Measurements from ENCODE around the gene DENR. TPM values are rescaled to one million over a fixed set of nuclear protein-coding genes. Genes with fewer than 3 reads are reported as not detected.

DENR gene
- total and polyA plus RNA-seq, 2 of the 8 experiments (the other 6 are each of a cell fraction or from before 2014, with no cell fraction given): 26.9 to 84.0 TPM

- no peak overlapping the region for H3K9ac ChIP-seq (replicated peaks in 1 of 4; ENCODE audit: extremely low read depth in 1 of 4, low read depth in 3 of 4, low read length in 3 of 4)
- H3K14ac ChIP-seq (ENCODE audit: insufficient read length): no peak overlapping the region
- H3K27ac ChIP-seq (ENCODE audit: low read depth, low read length): no peak overlapping the region
- no peak overlapping the region for H2BK12ac ChIP-seq (ENCODE audit: low read depth, low read length)
- H2BK5ac ChIP-seq (ENCODE audit: low read depth, low read length): no peak overlapping the region
- no peak overlapping the region for H2AK5ac ChIP-seq (ENCODE audit: low read depth, low read length)
- H2BK20ac ChIP-seq (ENCODE audit: low read length): 0 out of 2 replicates have a peak overlapping the region, but pooled peaks have one; percentile 64
- no peaks in the 10 kb centered on the region for H3K36me3 ChIP-seq (ENCODE audit: control insufficient read depth in 2 of 4, insufficient read depth in 4 of 4, low read length in 3 of 4)
- no peak overlapping the region for H3K4ac ChIP-seq (replicated peaks; ENCODE audit: insufficient read length, low read depth, low read length)
- H3K23me2 ChIP-seq (ENCODE audit: low read depth, low read length): no peaks in the 10 kb centered on the region
- no peak overlapping the region for H4K8ac ChIP-seq (ENCODE audit: extremely low read depth, insufficient read depth, low read length)
- H3K27me3 ChIP-seq (replicated peaks in 1 of 4; ENCODE audit: control insufficient read depth in 3 of 4, extremely low read depth in 1 of 4, insufficient read depth in 3 of 4, low read length in 3 of 4): no peaks in the 10 kb centered on the region
- POLR2A ChIA-PET (ENCODE audit: partially characterized antibody): no interaction called here
- no peak overlapping the region for H4K91ac ChIP-seq (replicated peaks; ENCODE audit: insufficient read length, low read length)
- H3K4me3 ChIP-seq (ENCODE audit: extremely low read depth in 1 of 4, insufficient read depth in 2 of 4, low read depth in 3 of 4, low read length in 4 of 4): no peak overlapping the region
- H2BK15ac ChIP-seq (ENCODE audit: low read length): no peak overlapping the region
- H3K56ac ChIP-seq (replicated peaks; ENCODE audit: insufficient read length, low read depth, low read length): no peak overlapping the region
- H2BK120ac ChIP-seq (replicated peaks; ENCODE audit: low read depth, low read length): no peak overlapping the region
- DNase-seq (ENCODE audit: low read depth in 1 of 2, low spot score in 2 of 2): no peak
- no peak overlapping the region for H3K4me2 ChIP-seq (ENCODE audit: insufficient read depth in 1 of 2, low read depth in 2 of 2, low read length in 2 of 2)
- no peaks in the 10 kb centered on the region for H3K79me2 ChIP-seq (ENCODE audit: control insufficient read depth in 1 of 2, insufficient read depth in 2 of 2, low read length in 2 of 2)
- CTCF ChIA-PET (ENCODE audit: partially characterized antibody): interaction anchor here (2.2 kb wide), 1 partner anchor 109 kb away, joined by 8 read pairs; no protein-coding TSS in a partner anchor
- no peak for FAIRE-seq
- H3K18ac ChIP-seq (ENCODE audit: extremely low read depth, low read length): no peak overlapping the region
- peaks cover 0 to 5% (median 2%) of the 10 kb centered on the region in 4 experiments; a peak in 2 of 7 replicates for H3K4me1 ChIP-seq (replicated peaks in 1 of 4; ENCODE audit: control insufficient read depth in 3 of 4, insufficient read depth in 4 of 4, low read length in 3 of 4)
- no peaks in the 10 kb centered on the region for H3K79me1 ChIP-seq (ENCODE audit: low read depth, low read length)
- no peak overlapping the region for H4K5ac ChIP-seq (ENCODE audit: insufficient read length, low read depth, low read length)
- WGBS, 2 experiments (ENCODE audit: extremely low coverage in 1 of 2, insufficient coverage in 1 of 2, insufficient read length in 1 of 2, insufficient replicate concordance in 2 of 2, low coverage in 1 of 2, low lambda C conversion rate in 2 of 2, missing lambda C conversion rate in 1 of 2): 82% methylated on average over 9 of the region's 9 CpGs; no CpG with 5 or more reads in 1 of the 2 experiments
- no peak overlapping the region for H3K23ac ChIP-seq (ENCODE audit: insufficient read length)
- 0 out of 2 replicates have a peak overlapping the region, but pooled peaks have one; percentile 28 for H2AFZ ChIP-seq (ENCODE audit: low read length)
- no peaks in the 10 kb centered on the region for H3K9me3 ChIP-seq (ENCODE audit: insufficient read depth in 2 of 2, low read depth in 1 of 2, low read length in 1 of 2)
- no peaks in the 10 kb centered on the region for H4K20me1 ChIP-seq (replicated peaks in 1 of 2; ENCODE audit: control insufficient read depth in 1 of 2, insufficient read depth in 2 of 2, low read length in 2 of 2)
- TF ChIP-seq ATF2 (IDR thresholded peaks at IDR 0.05; ENCODE audit: low read length): no peak
- no peak for TF ChIP-seq CHD2 (IDR thresholded peaks at IDR 0.05; ENCODE audit: low read length)
- no peak for TF ChIP-seq ASH2L (IDR thresholded peaks at IDR 0.05; ENCODE audit: low read length)
- no peak for TF ChIP-seq BCL11A (IDR thresholded peaks at IDR 0.05; ENCODE audit: low read depth in 2 of 2, low read length in 2 of 2)
- no peak for TF ChIP-seq CREB1 (IDR thresholded peaks at IDR 0.05)
- TF ChIP-seq E2F6 (IDR thresholded peaks at IDR 0.05): no peak
- no peak for TF ChIP-seq SIN3A (conservative IDR thresholded peaks at IDR 0.05 in 1 of 2, IDR thresholded peaks at IDR 0.05 in 1 of 2; ENCODE audit: low read depth in 1 of 2, low read length in 2 of 2)
Observed at GRCh38 chr12:122747224-122748135, 5.1 kb upstream of the DENR start.

All from H1 (cell line).